Fibroblast of lung (primary cell): ENCODE data around the gene NAP1L4.

ENCODE experiments used
- EZH2 ChIP-seq: IDR thresholded peaks from 2 replicates; pipeline ENCODE4 v1.5.1; 2012; ENCODE audit warnings: low read length, control low read depth, mild to moderate bottlenecking; ENCODE audit errors: missing control alignments
- TF ChIP-seq, protein P1 (sequence below), 2 donors: IDR thresholded peaks in 1 of 2; conservative IDR thresholded peaks in 1 of 2; 1 replicate in 1 of 2; 2 replicates in 1 of 2; pipeline ENCODE4 v1.5.1; 2011 to 2012; ENCODE audit warnings: low read length in 2 of 2, control low read depth in 1 of 2, inconsistent platforms in 1 of 2, low read depth in 1 of 2, mild to moderate bottlenecking in 1 of 2

DNA sequence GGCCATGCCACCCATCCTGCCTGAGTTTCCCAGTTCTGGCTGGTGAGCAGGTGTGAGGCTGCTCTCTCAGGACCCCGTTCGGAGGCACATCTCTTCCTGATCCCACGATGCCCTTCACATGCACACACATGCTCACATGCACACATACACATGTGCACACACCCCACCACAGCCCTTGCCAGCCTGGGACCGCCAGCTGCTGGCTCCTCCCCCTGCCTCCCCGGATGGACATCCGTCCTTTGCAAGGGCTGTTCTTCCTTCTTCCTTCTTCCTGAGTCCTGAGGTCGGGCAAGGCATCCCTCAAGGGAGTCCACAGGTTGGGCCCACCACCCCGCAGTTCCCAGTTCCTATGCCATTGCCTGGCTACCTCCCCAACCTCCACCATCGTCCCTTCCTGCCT lies 96.1 kb downstream of the NAP1L4 start:
- TF ChIP-seq, protein P1, sequence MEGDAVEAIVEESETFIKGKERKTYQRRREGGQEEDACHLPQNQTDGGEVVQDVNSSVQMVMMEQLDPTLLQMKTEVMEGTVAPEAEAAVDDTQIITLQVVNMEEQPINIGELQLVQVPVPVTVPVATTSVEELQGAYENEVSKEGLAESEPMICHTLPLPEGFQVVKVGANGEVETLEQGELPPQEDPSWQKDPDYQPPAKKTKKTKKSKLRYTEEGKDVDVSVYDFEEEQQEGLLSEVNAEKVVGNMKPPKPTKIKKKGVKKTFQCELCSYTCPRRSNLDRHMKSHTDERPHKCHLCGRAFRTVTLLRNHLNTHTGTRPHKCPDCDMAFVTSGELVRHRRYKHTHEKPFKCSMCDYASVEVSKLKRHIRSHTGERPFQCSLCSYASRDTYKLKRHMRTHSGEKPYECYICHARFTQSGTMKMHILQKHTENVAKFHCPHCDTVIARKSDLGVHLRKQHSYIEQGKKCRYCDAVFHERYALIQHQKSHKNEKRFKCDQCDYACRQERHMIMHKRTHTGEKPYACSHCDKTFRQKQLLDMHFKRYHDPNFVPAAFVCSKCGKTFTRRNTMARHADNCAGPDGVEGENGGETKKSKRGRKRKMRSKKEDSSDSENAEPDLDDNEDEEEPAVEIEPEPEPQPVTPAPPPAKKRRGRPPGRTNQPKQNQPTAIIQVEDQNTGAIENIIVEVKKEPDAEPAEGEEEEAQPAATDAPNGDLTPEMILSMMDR (conservative IDR thresholded peaks at IDR 0.05 in 1 of 2, IDR thresholded peaks at IDR 0.05 in 1 of 2; ENCODE audit: low read depth in 1 of 2, low read length in 2 of 2), result no peak
- no peak for TF ChIP-seq EZH2
